Osteoblast (primary cell): Measurements from ENCODE around the gene AMPD3. TPM values are rescaled to one million over a fixed set of nuclear protein-coding genes. Genes with fewer than 3 reads are reported as not detected.

Source experiments
- DNase-seq: peaks from one replicate; pipeline ENCODE4 v3.0.0; 2011; ENCODE audit warnings: low spot score, mixed read lengths; ENCODE audit not compliant: insufficient read length; ENCODE audit errors: missing footprints
- H2AFZ ChIP-seq: 2 replicates; pipeline ENCODE4 v1.6.0; 2011; ENCODE audit warnings: mild to moderate bottlenecking, low read length
- H3K27ac ChIP-seq: 2 replicates; pipeline ENCODE4 v1.5.1; 2011; ENCODE audit warnings: mild to moderate bottlenecking, low read depth, low read length, moderate library complexity
- H3K27me3 ChIP-seq: 2 replicates; pipeline ENCODE4 v1.6.0; 2012; ENCODE audit warnings: mild to moderate bottlenecking, control low read depth, inconsistent platforms, low read length, moderate library complexity; ENCODE audit not compliant: insufficient read depth
- H3K36me3 ChIP-seq: 2 replicates; pipeline ENCODE4 v1.5.1; 2011; ENCODE audit warnings: mild to moderate bottlenecking, low read length, control low read depth, moderate library complexity; ENCODE audit not compliant: insufficient read depth
- H3K4me1 ChIP-seq: 2 replicates; pipeline ENCODE4 v1.5.1; 2011; ENCODE audit warnings: mild to moderate bottlenecking, low read length, control low read depth, moderate library complexity; ENCODE audit not compliant: insufficient read depth
- H3K4me2 ChIP-seq: 2 replicates; pipeline ENCODE4 v1.6.0; 2011; ENCODE audit warnings: mild to moderate bottlenecking, low read length; ENCODE audit not compliant: insufficient read depth
- H3K4me3 ChIP-seq: fragments of 200-600 bp; sonication (generic); 3 replicates; pipeline ENCODE4 v1.5.1; 2012; ENCODE audit warnings: mild to moderate bottlenecking, low read length, inconsistent platforms; ENCODE audit not compliant: insufficient read depth
- H3K79me2 ChIP-seq: 2 replicates; pipeline ENCODE4 v1.6.0; 2012; ENCODE audit warnings: mild to moderate bottlenecking, low read length, control low read depth, inconsistent platforms; ENCODE audit not compliant: insufficient read depth
- H3K9me3 ChIP-seq: 2 replicates; pipeline ENCODE4 v1.5.1; 2011; ENCODE audit warnings: low read depth, low read length, control low read depth
- H4K20me1 ChIP-seq: 2 replicates; pipeline ENCODE4 v1.6.0; 2012; ENCODE audit warnings: mild to moderate bottlenecking, low read length, control low read depth; ENCODE audit not compliant: insufficient read depth
- total RNA-seq: library from RNA; depleted of rRNA; stranded (reverse); fragments of >200 nt; gene quantifications from 2 replicates; pipeline ENCODE4 v1.2.3, GENCODE V29; 2012
- TF ChIP-seq, protein P1 (sequence below): IDR thresholded peaks from 2 replicates; pipeline ENCODE4 v1.5.1; 2011; ENCODE audit warnings: mild to moderate bottlenecking, low read depth, low read length, moderate library complexity; ENCODE audit errors: extremely low read depth

Gene AMPD3
- total RNA-seq, 1 donor = 3.6 TPM

DNA sequence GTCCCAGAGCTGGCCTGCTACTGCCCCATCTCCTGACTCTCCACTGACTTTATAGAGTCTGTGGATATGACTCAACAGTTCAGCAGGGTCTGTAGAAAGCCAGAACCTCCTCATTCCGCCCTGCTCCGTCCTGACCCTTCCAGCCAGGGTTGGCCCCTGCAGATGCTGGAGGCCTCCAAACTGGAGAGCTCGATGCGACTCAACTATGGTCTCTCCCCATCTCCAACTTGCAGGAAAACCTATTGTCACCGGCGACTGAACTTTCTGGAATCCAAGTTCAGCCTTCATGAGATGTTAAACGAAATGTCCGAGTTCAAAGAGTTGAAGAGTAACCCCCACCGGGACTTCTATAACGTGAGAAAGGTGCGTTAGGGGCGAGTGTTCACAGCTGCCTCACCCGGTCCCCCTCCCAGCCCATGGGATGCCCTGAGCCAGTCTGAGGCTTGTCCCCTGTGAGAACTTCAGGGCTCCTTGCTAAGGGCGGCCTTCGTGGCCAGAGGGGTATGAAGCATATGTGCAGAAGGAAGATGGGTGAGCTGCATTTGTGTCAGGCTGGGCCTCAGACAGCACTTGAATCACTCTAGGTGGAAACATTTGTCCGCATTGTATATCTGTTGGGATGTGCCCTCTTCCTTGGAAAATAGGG lies 32.1 kb downstream of the AMPD3 start:
- Histone ChIP-seq H3K9me3 (no peaks in the 10 kb centered on the region), H3K79me2 (no peaks in the 10 kb centered on the region), H3K4me1 (peaks cover 21% of the 10 kb centered on the region), H3K27me3 (no peaks in the 10 kb centered on the region), H3K27ac (no peak overlapping the region), H2AFZ (no peak overlapping the region), H3K4me3 (no peak overlapping the region), H4K20me1 (peaks cover 6% of the 10 kb centered on the region), H3K4me2 (no peak overlapping the region), H3K36me3 (no peaks in the 10 kb centered on the region)
- DNase-seq = no peak
- TF ChIP-seq, protein P1, sequence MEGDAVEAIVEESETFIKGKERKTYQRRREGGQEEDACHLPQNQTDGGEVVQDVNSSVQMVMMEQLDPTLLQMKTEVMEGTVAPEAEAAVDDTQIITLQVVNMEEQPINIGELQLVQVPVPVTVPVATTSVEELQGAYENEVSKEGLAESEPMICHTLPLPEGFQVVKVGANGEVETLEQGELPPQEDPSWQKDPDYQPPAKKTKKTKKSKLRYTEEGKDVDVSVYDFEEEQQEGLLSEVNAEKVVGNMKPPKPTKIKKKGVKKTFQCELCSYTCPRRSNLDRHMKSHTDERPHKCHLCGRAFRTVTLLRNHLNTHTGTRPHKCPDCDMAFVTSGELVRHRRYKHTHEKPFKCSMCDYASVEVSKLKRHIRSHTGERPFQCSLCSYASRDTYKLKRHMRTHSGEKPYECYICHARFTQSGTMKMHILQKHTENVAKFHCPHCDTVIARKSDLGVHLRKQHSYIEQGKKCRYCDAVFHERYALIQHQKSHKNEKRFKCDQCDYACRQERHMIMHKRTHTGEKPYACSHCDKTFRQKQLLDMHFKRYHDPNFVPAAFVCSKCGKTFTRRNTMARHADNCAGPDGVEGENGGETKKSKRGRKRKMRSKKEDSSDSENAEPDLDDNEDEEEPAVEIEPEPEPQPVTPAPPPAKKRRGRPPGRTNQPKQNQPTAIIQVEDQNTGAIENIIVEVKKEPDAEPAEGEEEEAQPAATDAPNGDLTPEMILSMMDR = no peak

DNA sequence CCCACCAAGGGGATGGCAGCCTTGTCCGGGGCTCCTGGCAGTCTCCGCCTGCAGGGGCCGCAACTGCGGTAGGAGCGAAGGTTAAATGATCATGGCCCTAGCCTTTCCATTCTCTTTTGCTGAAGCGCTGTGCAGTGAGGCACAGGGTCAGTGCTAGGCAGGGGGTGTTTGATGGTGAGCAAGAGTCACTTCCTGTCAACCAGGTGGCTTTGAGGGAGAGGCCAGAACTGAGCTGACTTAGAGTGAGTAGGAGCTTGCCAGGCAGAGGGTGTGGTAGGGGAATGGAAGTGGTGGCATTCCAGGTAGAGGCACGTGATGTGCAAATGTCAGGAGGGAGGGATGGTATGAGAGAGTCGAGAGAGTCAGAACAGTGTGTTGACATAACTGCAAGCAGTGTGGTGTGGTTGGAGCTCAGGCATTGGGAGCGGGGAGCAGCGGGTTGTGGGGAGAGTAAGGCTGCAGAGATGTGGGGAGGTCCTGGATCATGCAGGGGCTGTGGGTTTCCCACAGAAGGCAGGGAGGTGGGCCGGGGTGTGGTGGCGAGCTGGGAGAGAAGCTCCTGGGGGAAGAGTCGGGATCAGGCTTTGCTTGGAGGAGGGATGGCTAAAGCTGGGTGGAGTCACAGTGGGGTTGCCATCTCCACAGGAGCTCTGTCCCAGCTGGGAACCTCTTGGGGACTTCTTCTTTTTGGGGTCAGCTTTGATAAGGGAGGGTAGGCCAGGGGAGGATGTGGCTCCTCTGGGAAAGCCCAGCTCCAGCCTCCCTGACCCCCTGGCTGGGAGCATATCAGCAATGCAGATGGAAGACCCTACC lies 33.3 kb downstream of the AMPD3 start:
- peaks cover 21% of the 10 kb centered on the region for H3K4me1 ChIP-seq
- no peak overlapping the region for H3K4me2 ChIP-seq
- no peaks in the 10 kb centered on the region for H3K79me2 ChIP-seq
- H2AFZ ChIP-seq = no peak overlapping the region
- no peak overlapping the region for H3K27ac ChIP-seq
- H3K27me3 ChIP-seq = no peaks in the 10 kb centered on the region
- no peaks in the 10 kb centered on the region for H3K9me3 ChIP-seq
- TF ChIP-seq, protein P1 = no peak
- peaks cover under 1% of the 10 kb centered on the region for H3K36me3 ChIP-seq
- peaks cover 6% of the 10 kb centered on the region for H4K20me1 ChIP-seq
- no peak overlapping the region for H3K4me3 ChIP-seq
- DNase-seq = peak; percentile 69

DNA sequence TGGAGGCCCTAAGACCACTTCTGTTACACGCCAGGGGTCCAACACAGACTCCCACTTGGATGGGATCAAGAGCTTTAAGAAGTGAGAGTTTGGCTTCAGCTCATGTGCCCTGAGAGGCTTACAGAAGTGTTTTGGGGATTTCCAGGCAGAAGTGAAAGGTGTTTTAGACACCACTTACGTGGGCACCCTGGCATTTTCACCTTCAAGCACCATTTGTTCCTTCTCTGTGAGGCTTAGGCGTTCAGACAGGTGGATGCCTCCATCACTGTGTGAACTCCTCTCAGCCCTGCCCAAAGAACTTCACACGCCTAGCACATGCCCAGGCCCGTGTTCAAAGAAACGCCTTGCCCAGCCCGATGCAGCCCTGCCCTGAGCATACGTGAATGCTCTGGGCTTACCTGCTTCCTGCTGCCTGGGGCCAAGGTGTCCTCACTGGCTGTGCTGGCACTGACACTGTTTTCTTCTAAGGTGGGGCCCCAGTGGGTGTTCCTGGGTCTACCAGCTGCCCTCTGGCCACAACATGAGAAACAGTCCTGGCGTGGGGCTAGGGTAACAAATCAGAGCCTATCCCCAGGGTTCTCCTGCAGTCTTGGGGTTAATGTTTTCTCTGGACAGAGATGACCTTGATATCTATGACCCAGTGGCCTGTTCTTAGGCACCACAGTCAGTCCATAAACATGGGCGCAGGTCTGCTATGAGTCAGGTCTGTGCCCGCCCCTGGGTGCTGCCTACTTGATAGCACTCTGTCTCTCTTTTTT lies 34.0 kb downstream of the AMPD3 start:
- H3K4me3 ChIP-seq = no peak overlapping the region
- peaks cover 6% of the 10 kb centered on the region for H3K36me3 ChIP-seq
- no peaks in the 10 kb centered on the region for H3K79me2 ChIP-seq
- TF ChIP-seq, protein P1 = no peak
- no peak overlapping the region for H3K27ac ChIP-seq
- H3K27me3 ChIP-seq = no peaks in the 10 kb centered on the region
- no peak overlapping the region for H2AFZ ChIP-seq
- H4K20me1 ChIP-seq = peaks cover 6% of the 10 kb centered on the region
- DNase-seq = no peak
- no peak overlapping the region for H3K4me2 ChIP-seq
- no peaks in the 10 kb centered on the region for H3K9me3 ChIP-seq
- peaks cover 21% of the 10 kb centered on the region for H3K4me1 ChIP-seq

DNA sequence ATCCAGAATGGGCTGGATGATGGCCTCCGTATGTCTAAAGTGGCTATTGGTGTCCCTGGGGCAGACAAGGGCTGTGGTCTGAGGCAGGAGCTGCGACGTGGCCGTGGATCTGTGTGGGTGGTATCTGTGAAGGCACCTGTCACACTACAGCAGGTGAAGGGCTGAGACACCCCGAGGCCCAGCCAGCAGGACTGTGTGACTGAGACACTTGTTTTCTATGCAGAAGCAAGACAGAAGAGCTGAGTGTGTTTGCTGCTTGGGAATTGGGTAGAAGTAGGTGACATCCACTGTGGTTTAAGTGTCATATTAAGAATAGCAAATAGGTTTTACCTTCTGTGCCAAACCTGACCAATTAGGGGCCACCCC lies 35.0 kb downstream of the AMPD3 start:
- H3K36me3 ChIP-seq = peaks cover 8% of the 10 kb centered on the region
- no peak for DNase-seq
- TF ChIP-seq, protein P1 = no peak
- H3K4me1 ChIP-seq = peaks cover 21% of the 10 kb centered on the region
- no peak overlapping the region for H3K4me3 ChIP-seq
- peak overlapping the region; percentile 81 for H3K27ac ChIP-seq
- H3K27me3 ChIP-seq = no peaks in the 10 kb centered on the region
- H4K20me1 ChIP-seq = peaks cover 6% of the 10 kb centered on the region
- H2AFZ ChIP-seq = no peak overlapping the region
- H3K9me3 ChIP-seq = no peaks in the 10 kb centered on the region
- peak overlapping the region; percentile 67 for H3K4me2 ChIP-seq
- no peaks in the 10 kb centered on the region for H3K79me2 ChIP-seq
